Dedifferentiated amniotic fluid mesenchymal stem cell (primary cell): ENCODE measurements around the gene CLASP1.
"Not testable (repeated sequence)": the region's sequence is repeated elsewhere in the genome, so short reads cannot be mapped to it uniquely, and the experiment has no call there.

Experiments used
- DNase-seq: peaks from one replicate; pipeline ENCODE4 v3.0.0-alpha.2; 2016; ENCODE audit errors: extremely low spot score

The CLASP1 gene

DNA sequence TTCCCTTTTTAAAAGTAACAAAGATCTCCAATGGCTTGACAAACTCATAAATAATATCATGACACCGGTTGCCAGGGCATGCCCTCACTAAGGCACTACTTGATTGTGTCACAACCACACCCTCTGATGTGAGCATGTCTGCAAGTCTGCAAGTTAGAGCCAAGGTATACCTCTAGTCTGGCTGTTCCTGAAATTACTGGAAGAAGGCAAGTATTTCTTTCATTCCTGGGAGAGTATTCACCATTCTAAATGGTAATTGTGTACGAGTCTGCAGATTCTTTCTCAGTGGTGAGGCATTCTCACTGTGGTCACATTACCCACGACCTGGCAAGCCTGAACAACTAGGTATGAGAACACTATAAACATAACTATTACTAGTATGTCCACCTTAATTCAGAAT, 144.3 kb downstream of the CLASP1 start:
- DNase-seq: peak; percentile 44

- no peak for DNase-seq
These were observed 144.9 kb downstream of the CLASP1 start for GRCh38 chr2:121504316-121504715.

DNA sequence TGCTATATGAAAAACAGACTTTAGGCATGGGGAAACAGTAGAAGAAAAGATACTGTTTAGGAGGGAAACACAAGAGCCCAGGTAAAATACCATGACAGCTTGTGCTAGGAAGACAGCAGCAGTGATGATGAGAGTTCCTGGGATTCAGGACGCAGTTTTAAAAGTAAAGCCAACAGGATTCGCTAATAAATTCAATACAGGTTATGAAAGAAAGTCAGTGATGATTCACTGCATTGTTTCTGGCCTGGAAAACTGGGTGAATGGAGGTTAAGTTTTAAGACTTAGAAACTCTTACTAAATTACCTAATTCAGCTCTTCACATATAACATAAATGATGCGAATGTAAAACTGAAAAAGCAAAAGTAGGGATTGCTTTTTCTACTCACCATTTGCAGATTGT, 146.5 kb downstream of the CLASP1 start:
- DNase-seq: no peak

GRCh38 chr2:121502246-121502645, 147.0 kb downstream of the CLASP1 start:
- peak; percentile 71 for DNase-seq

GRCh38 chr2:121501554-121501953, 147.7 kb downstream of the CLASP1 start:
- no peak for DNase-seq

DNA sequence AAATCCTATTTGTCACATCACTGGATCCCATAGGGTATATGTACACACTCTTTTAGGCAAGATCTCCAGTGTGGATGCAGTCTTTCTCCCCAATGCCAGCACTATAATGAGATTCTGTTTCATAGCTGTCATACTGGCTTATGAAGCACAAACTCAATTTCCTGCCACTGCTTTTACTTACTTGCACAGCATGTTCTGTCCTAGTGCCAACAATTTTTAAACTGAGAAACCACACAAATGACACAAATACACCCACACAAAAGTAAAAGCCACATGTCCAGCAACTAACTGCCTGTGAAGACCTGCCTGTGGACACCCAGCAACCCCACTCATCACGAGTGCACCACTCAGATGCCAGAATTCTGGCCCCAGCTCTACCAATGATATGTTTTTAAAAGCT, 148.2 kb downstream of the CLASP1 start:
- DNase-seq: peak; percentile 53

DNA sequence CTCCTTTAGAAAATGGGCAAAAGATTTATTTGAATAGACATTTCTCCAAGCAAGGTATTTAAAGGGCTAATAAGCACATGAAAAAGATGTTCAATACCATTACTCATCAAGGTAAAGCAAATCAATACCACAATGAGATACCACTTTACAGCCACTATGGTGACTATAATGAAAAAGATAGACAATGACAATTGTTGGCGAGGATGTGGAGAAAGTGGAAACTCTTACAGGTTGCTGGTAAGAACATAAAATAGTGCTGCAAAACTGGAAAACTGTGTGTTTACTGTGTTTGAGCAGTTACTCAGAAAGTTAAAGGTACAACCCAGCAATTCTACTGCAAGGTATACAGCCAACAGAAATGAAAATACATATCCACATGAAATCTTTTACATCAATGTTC, 150.5 kb downstream of the CLASP1 start:
- no peak for DNase-seq

GRCh38 chr2:121492409-121492808, 156.9 kb downstream of the CLASP1 start:
- no peak for DNase-seq

DNA sequence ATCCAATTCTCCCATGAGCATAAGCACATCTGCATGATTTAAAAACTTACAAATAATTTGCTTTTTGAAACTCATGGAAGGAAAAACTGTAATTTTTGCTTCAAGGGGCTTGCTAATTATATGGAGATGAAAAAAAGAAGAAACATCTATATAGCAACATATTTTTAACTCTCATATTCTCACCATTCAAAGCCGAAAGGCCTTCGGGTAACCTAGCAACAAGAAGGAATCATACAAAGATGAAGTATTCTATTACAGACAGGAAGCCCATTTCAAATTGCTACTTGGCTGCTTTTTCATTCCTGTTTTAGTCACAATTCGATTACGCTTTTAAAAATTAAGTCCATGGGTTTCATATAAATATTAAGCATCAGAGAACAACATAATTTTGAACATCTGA, 157.7 kb downstream of the CLASP1 start:
- no peak for DNase-seq

DNA sequence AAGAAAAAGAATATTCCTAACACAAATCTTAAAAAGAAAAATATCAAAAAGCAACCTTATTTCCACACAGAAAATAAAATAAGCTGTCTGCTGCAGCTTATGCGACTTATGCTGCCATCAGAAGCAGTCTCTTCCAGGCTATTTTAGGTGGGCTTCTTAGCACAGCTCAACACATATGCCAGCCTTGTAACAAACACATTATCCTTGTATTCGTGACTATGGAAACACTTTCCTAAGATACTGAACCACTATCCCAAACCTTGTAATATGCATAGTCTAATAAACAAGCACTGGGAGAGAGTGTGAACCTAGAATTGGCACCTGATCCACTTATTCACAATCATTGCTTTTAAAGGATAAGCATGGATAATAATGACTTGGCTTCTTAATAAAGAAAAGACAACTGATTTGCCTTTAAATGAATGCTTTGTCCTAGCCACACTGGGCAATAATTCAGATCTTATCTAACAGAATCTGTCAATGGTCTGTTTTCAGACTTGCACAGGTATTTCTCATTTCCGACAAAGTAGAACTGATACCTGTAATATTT, 158.6 kb downstream of the CLASP1 start:
- DNase-seq: no peak

DNA sequence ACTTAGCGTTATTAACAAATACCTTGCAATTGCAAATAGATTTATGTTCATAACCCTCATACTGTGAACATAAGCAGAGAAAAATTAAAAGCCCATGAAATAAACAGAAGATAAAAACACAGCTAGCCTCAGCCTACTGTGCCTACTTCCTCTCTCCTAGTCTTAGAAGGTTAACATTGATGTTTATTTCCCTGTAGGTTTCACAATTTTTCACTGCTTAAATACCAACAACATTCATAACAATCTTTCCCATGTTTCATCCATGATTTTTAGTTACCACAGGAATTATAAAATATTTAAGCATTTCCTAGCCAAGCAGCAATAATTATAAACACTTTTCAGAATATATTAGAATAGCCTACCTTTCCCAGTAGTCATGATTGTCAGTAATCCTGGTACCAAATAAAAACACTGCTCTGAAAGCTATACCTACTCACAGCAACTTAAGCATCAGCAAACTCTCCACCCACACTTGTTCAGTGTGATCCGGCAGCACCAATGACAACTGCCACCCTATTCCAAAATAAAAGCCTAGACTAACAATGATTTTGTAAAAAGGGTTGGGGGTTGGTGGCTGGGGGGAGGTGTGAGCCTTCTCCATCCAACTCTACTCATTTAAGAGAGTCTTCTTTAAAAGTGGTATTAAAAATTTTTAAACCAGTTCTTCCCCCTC, 159.2 kb downstream of the CLASP1 start:
- DNase-seq: no peak

DNA sequence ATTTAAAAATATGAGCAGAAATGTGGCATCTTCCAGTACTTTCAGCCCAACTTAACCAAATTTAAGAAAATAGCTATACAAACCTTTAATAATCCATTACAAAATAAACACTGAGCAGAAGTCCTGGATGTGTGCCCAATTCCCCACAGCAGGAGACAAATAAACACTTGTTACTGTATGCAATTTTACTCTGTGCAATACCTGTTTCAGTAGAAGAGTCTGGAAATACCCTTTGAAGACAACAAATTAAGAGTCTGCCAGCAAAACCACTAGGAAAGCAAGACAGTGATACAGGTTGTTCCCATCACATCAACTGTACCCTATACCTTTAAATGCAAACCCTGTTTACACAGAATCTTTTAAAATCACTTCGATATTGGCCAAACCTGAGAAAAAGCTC, 160.0 kb downstream of the CLASP1 start:
- DNase-seq: no peak

- DNase-seq: no peak
These were observed 163.0 kb downstream of the CLASP1 start for GRCh38 chr2:121486191-121486790.

DNA sequence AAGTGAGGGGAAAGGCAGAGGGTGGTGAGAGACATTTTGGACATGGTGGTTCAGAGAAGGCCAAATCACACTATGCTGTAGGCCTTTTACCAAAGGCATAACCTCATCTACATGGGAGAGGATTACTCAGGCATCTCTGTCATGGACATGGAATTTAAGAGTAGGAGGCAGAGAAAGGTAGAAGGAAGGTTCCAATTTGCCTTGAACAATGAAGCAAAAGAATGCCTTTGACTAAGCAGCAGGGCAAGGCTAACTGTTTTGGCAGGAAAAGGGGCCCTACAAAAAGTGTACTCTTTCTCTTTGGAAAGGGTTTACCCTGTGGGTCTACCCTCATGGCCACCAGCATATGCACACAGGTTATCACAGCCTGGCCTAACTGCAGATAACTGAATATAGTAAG, 164.2 kb downstream of the CLASP1 start:
- DNase-seq: no peak

GRCh38 chr2:121483846-121484245, 165.4 kb downstream of the CLASP1 start:
- no peak for DNase-seq

- DNase-seq: no peak
These were observed 166.2 kb downstream of the CLASP1 start for GRCh38 chr2:121483021-121483420.

GRCh38 chr2:121480826-121481225, 168.4 kb downstream of the CLASP1 start:
- peak; percentile 82 for DNase-seq

DNA sequence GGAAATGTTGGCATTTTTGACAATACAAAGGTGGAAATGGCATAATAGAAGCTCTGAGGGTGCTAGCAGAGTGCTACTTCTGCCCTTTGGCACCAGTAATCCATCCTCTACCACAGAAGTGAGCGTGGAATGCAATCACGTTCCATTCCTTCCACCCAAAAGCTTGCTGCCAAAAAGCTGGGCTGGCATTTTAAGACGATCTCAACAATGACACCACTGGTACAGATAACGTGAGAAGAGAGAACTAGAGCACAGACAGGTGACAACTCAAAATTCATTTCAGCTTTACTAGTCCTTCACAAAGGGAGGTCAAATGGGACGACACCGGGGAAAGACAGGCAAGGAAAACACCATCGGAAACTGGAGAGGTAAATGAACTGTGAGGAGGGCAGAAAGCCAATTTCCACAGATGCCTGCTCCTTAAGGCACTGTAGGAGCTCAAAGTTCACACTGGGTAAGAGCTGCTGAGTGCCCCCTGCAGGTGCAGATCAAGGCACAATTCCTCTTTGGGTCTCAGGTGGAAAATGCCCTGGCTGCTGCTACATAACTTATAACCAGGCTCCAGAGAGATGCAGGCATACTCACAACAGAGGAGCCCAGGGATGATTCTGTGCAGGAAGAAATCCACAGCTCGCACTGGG, 169.3 kb downstream of the CLASP1 start:
- DNase-seq: no peak

GRCh38 chr2:121478996-121479745, 170.1 kb downstream of the CLASP1 start:
- no peak for DNase-seq

DNA sequence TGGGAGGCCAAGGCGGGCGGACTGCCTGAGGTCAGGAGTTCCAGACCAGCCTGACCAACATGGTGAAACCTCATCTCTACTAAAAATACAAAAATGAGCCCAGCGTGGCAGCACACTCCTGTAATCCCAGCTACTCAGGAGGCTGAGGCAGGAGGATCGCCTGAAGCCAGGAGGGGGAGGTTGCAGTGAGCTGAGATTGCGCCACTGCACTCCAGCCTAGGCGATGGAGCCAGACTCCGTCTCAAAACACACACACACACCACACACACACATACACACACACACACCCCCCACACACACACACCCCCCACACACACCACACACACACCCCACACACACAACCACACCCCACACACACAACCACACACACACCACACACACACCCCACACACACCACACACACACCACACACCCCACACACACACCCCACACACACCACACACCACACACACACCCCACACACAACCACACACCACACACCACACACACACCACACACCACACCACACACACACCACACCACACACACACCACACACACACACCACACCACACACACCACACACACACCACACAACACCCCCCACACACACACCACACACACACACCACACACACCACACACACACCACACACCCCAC, 170.8 kb downstream of the CLASP1 start:
- DNase-seq: not testable (repeated sequence)

- no peak for DNase-seq
These were observed 172.6 kb downstream of the CLASP1 start for GRCh38 chr2:121476684-121477083.
